ENCODE data around the gene PDGFRB.

Gene PDGFRB

GRCh38 chr5:150175076-150175475 lies 19.4 kb upstream of the PDGFRB start:
- Histone ChIP-seq H2BK15ac (ENCODE audit: low read length) (no peak overlapping the region), H3K18ac (ENCODE audit: low read length) (no peak overlapping the region), H2AK5ac (ENCODE audit: low read depth, low read length) (no peak overlapping the region), H3K4me1 (ENCODE audit: control insufficient read depth in 2 of 2, insufficient read depth in 1 of 2, low read depth in 1 of 2, low read length in 2 of 2) (peaks cover 1 to 4% of the 10 kb centered on the region in 2 donors), H3K36me3 (replicated peaks in 1 of 2; ENCODE audit: control insufficient read depth in 2 of 2, insufficient read depth in 2 of 2, low read length in 2 of 2) (no peaks in the 10 kb centered on the region), H3K9me3 (replicated peaks in 1 of 2; ENCODE audit: control insufficient read depth in 2 of 2, insufficient read depth in 1 of 2, low read depth in 1 of 2, low read length in 2 of 2) (no peaks in the 10 kb centered on the region), H3K27me3 (ENCODE audit: control insufficient read depth in 3 of 3, insufficient read depth in 3 of 3, low read depth in 1 of 3, low read length in 3 of 3) (peaks cover 0 to 23% (median 5%) of the 10 kb centered on the region in 3 experiments), H3K23ac (ENCODE audit: low read depth, low read length, poor library complexity) (no peak overlapping the region), H4K91ac (ENCODE audit: low read depth, low read length, poor library complexity) (no peak overlapping the region), H3K27ac (replicated peaks; ENCODE audit: low read length) (no peak overlapping the region), H3K4ac (ENCODE audit: low read length) (no peak overlapping the region), H2AFZ (ENCODE audit: low read length) (peak overlapping the region; percentile 17), H4K8ac (ENCODE audit: low read depth, low read length) (no peak overlapping the region), H3K79me1 (ENCODE audit: low read depth, low read length) (no peaks in the 10 kb centered on the region), H3K4me3 (ENCODE audit: low read length in 2 of 2) (no peak overlapping the region), H2BK5ac (ENCODE audit: low read length) (no peak overlapping the region), H3K4me2 (ENCODE audit: insufficient read depth, low read length, poor library complexity, severe bottlenecking) (no peak overlapping the region), H2BK12ac (ENCODE audit: low read length) (no peak overlapping the region), H3K14ac (ENCODE audit: low read length) (no peak overlapping the region), H3K9ac (ENCODE audit: low read depth, low read length, poor library complexity) (no peak overlapping the region), H2BK120ac (ENCODE audit: low read depth, low read length) (no peak overlapping the region)
- no peak for DNase-seq (ENCODE audit: low spot score)
- no CpG with 5 or more reads among the region's 1 CpG for WGBS, 2 donors (ENCODE audit: extremely low coverage in 2 of 2, insufficient read length in 2 of 2, insufficient replicate concordance in 1 of 2)

GRCh38 chr5:150174285-150174684 lies 18.6 kb upstream of the PDGFRB start:
- H4K91ac ChIP-seq (ENCODE audit: low read depth, low read length, poor library complexity), result no peak overlapping the region
- WGBS, 2 donors (ENCODE audit: extremely low coverage in 2 of 2, insufficient read length in 2 of 2, insufficient replicate concordance in 1 of 2), result no CpG with 5 or more reads among the region's 6 CpGs
- H3K79me1 ChIP-seq (ENCODE audit: low read depth, low read length), result no peaks in the 10 kb centered on the region
- no peak overlapping the region for H2BK120ac ChIP-seq (ENCODE audit: low read depth, low read length)
- no peaks in the 10 kb centered on the region for H3K9me3 ChIP-seq (replicated peaks in 1 of 2; ENCODE audit: control insufficient read depth in 2 of 2, insufficient read depth in 1 of 2, low read depth in 1 of 2, low read length in 2 of 2)
- no peak overlapping the region for H3K14ac ChIP-seq (ENCODE audit: low read length)
- H2BK15ac ChIP-seq (ENCODE audit: low read length), result no peak overlapping the region
- no peak overlapping the region for H2BK12ac ChIP-seq (ENCODE audit: low read length)
- H3K18ac ChIP-seq (ENCODE audit: low read length), result no peak overlapping the region
- H3K36me3 ChIP-seq (replicated peaks in 1 of 2; ENCODE audit: control insufficient read depth in 2 of 2, insufficient read depth in 2 of 2, low read length in 2 of 2), result no peaks in the 10 kb centered on the region
- no peak overlapping the region for H3K27ac ChIP-seq (replicated peaks; ENCODE audit: low read length)
- H3K23ac ChIP-seq (ENCODE audit: low read depth, low read length, poor library complexity), result no peak overlapping the region
- H2AFZ ChIP-seq (ENCODE audit: low read length), result no peak overlapping the region
- DNase-seq (ENCODE audit: low spot score), result no peak
- no peak overlapping the region for H2AK5ac ChIP-seq (ENCODE audit: low read depth, low read length)
- no peak overlapping the region for H3K4ac ChIP-seq (ENCODE audit: low read length)
- no peak overlapping the region for H3K4me2 ChIP-seq (ENCODE audit: insufficient read depth, low read length, poor library complexity, severe bottlenecking)
- no peak overlapping the region for H4K8ac ChIP-seq (ENCODE audit: low read depth, low read length)
- H3K4me1 ChIP-seq (ENCODE audit: control insufficient read depth in 2 of 2, insufficient read depth in 1 of 2, low read depth in 1 of 2, low read length in 2 of 2), result peaks cover 1 to 4% of the 10 kb centered on the region in 2 donors
- no peak overlapping the region for H3K4me3 ChIP-seq (ENCODE audit: low read length in 2 of 2)
- H2BK5ac ChIP-seq (ENCODE audit: low read length), result no peak overlapping the region
- H3K9ac ChIP-seq (ENCODE audit: low read depth, low read length, poor library complexity), result no peak overlapping the region
- peaks cover 0 to 31% (median 11%) of the 10 kb centered on the region in 3 experiments for H3K27me3 ChIP-seq (ENCODE audit: control insufficient read depth in 3 of 3, insufficient read depth in 3 of 3, low read depth in 1 of 3, low read length in 3 of 3)

- Histone ChIP-seq H2BK12ac (ENCODE audit: low read length) (no peak overlapping the region), H3K14ac (ENCODE audit: low read length) (no peak overlapping the region), H3K27me3 (ENCODE audit: control insufficient read depth in 3 of 3, insufficient read depth in 3 of 3, low read depth in 1 of 3, low read length in 3 of 3) (peaks cover 0 to 35% (median 18%) of the 10 kb centered on the region in 3 experiments), H2BK15ac (ENCODE audit: low read length) (no peak overlapping the region), H2BK120ac (ENCODE audit: low read depth, low read length) (no peak overlapping the region), H3K4me3 (ENCODE audit: low read length in 2 of 2) (no peak overlapping the region), H3K18ac (ENCODE audit: low read length) (no peak overlapping the region), H3K9ac (ENCODE audit: low read depth, low read length, poor library complexity) (no peak overlapping the region), H3K79me1 (ENCODE audit: low read depth, low read length) (no peaks in the 10 kb centered on the region), H3K36me3 (replicated peaks in 1 of 2; ENCODE audit: control insufficient read depth in 2 of 2, insufficient read depth in 2 of 2, low read length in 2 of 2) (no peaks in the 10 kb centered on the region), H4K8ac (ENCODE audit: low read depth, low read length) (no peak overlapping the region), H3K4me2 (ENCODE audit: insufficient read depth, low read length, poor library complexity, severe bottlenecking) (no peak overlapping the region), H2BK5ac (ENCODE audit: low read length) (no peak overlapping the region), H3K23ac (ENCODE audit: low read depth, low read length, poor library complexity) (no peak overlapping the region), H3K9me3 (replicated peaks in 1 of 2; ENCODE audit: control insufficient read depth in 2 of 2, insufficient read depth in 1 of 2, low read depth in 1 of 2, low read length in 2 of 2) (no peaks in the 10 kb centered on the region), H4K91ac (ENCODE audit: low read depth, low read length, poor library complexity) (no peak overlapping the region), H3K4ac (ENCODE audit: low read length) (no peak overlapping the region), H2AFZ (ENCODE audit: low read length) (no peak overlapping the region), H2AK5ac (ENCODE audit: low read depth, low read length) (no peak overlapping the region), H3K4me1 (ENCODE audit: control insufficient read depth in 2 of 2, insufficient read depth in 1 of 2, low read depth in 1 of 2, low read length in 2 of 2) (peaks cover 1 to 6% of the 10 kb centered on the region in 2 donors), H3K27ac (replicated peaks; ENCODE audit: low read length) (no peak overlapping the region)
- no peak for DNase-seq (ENCODE audit: low spot score)
- no CpG with 5 or more reads among the region's 3 CpGs for WGBS, 2 donors (ENCODE audit: extremely low coverage in 2 of 2, insufficient read length in 2 of 2, insufficient replicate concordance in 1 of 2)
These were observed 17.5 kb upstream of the PDGFRB start for GRCh38 chr5:150173161-150173560.

- Histone ChIP-seq H2BK120ac (ENCODE audit: low read depth, low read length) (no peak overlapping the region), H3K18ac (ENCODE audit: low read length) (no peak overlapping the region), H2BK15ac (ENCODE audit: low read length) (no peak overlapping the region), H3K36me3 (replicated peaks in 1 of 2; ENCODE audit: control insufficient read depth in 2 of 2, insufficient read depth in 2 of 2, low read length in 2 of 2) (no peaks in the 10 kb centered on the region), H3K27ac (replicated peaks; ENCODE audit: low read length) (no peak overlapping the region), H4K91ac (ENCODE audit: low read depth, low read length, poor library complexity) (no peak overlapping the region), H3K4me1 (ENCODE audit: control insufficient read depth in 2 of 2, insufficient read depth in 1 of 2, low read depth in 1 of 2, low read length in 2 of 2) (peaks cover 1 to 12% of the 10 kb centered on the region in 2 donors), H3K4ac (ENCODE audit: low read length) (no peak overlapping the region), H3K79me1 (ENCODE audit: low read depth, low read length) (no peaks in the 10 kb centered on the region), H3K9me3 (replicated peaks in 1 of 2; ENCODE audit: control insufficient read depth in 2 of 2, insufficient read depth in 1 of 2, low read depth in 1 of 2, low read length in 2 of 2) (no peaks in the 10 kb centered on the region), H3K23ac (ENCODE audit: low read depth, low read length, poor library complexity) (no peak overlapping the region), H3K27me3 (ENCODE audit: control insufficient read depth in 3 of 3, insufficient read depth in 3 of 3, low read depth in 1 of 3, low read length in 3 of 3) (peaks cover 0 to 40% (median 24%) of the 10 kb centered on the region in 3 experiments), H3K9ac (ENCODE audit: low read depth, low read length, poor library complexity) (no peak overlapping the region), H2AK5ac (ENCODE audit: low read depth, low read length) (no peak overlapping the region), H2AFZ (ENCODE audit: low read length) (no peak overlapping the region), H2BK5ac (ENCODE audit: low read length) (no peak overlapping the region), H3K4me3 (ENCODE audit: low read length in 2 of 2) (no peak overlapping the region), H3K14ac (ENCODE audit: low read length) (no peak overlapping the region), H3K4me2 (ENCODE audit: insufficient read depth, low read length, poor library complexity, severe bottlenecking) (no peak overlapping the region), H2BK12ac (ENCODE audit: low read length) (no peak overlapping the region), H4K8ac (ENCODE audit: low read depth, low read length) (no peak overlapping the region)
- no peak for DNase-seq (ENCODE audit: low spot score)
- no CpG with 5 or more reads among the region's 4 CpGs for WGBS, 2 donors (ENCODE audit: extremely low coverage in 2 of 2, insufficient read length in 2 of 2, insufficient replicate concordance in 1 of 2)
These were observed 16.9 kb upstream of the PDGFRB start for GRCh38 chr5:150172556-150172955.

All from neuronal stem cell (in vitro differentiated cells).